PC-9 (cell line): ENCODE data around the gene TMEM185B. TPM values are rescaled to one million over a fixed set of nuclear protein-coding genes. Genes with fewer than 3 reads are reported as not detected.

Experiments
- BruUV-seq: library from RNA; stranded (reverse); fragments of 400-500 nt; replicated peaks from 2 replicates; lab custom pipeline; 2021; lab: Mats Ljungman, UMichigan
- CTCF ChIA-PET: fragments of 300-600 bp; sonication (Branson Sonifier 250); formaldehyde crosslinking; loops from one replicate; lab custom pipeline; 2022; ENCODE audit warnings: antibody characterized with exemption; lab: Charles Lee
- POLR2A ChIA-PET: fragments of 300-600 bp; sonication (Branson Sonifier 250); formaldehyde crosslinking; loops from one replicate; lab custom pipeline; 2022; ENCODE audit warnings: antibody characterized with exemption; ENCODE audit not compliant: unreplicated experiment; lab: Charles Lee
- DNase-seq, 2 experiments: peaks; one replicate each; pipeline versions ENCODE4 v3.0.0 to v3.0.0-alpha.2; 2015 to 2022; ENCODE audit warnings: mixed read lengths in 1 of 2
- H2AFZ ChIP-seq: fragments of 200-600 bp; sonication (generic); 2 replicates; pipeline ENCODE4 v1.8.1; 2017; ENCODE audit warnings: antibody characterized with exemption
- H3F3A ChIP-seq: fragments of 200-600 bp; sonication (generic); 2 replicates; pipeline ENCODE4 v1.8.1; 2017; ENCODE audit warnings: antibody characterized with exemption, mild to moderate bottlenecking, low read depth; ENCODE audit not compliant: insufficient read depth
- H3K27ac ChIP-seq: fragments of 200-600 bp; sonication (generic); 2 replicates; pipeline ENCODE4 v1.6.1; 2016; ENCODE audit warnings: mixed run types
- H3K27me3 ChIP-seq: fragments of 200-600 bp; sonication (generic); 2 replicates; pipeline ENCODE4 v1.6.1; 2016; ENCODE audit warnings: low read depth, mixed run types; ENCODE audit not compliant: insufficient read depth
- H3K36me3 ChIP-seq: fragments of 200-600 bp; sonication (generic); 2 replicates; pipeline ENCODE4 v1.6.1; 2016; ENCODE audit warnings: low read depth, mixed run types
- H3K4me1 ChIP-seq: fragments of 200-600 bp; sonication (generic); replicated peaks from 2 replicates; pipeline ENCODE4 v1.6.1; 2016; ENCODE audit warnings: mixed run types; ENCODE audit not compliant: insufficient read depth
- H3K4me2 ChIP-seq: fragments of 200-600 bp; sonication (generic); 2 replicates; pipeline ENCODE4 v1.6.1; 2017; ENCODE audit warnings: mixed run types
- H3K4me3 ChIP-seq: fragments of 200-600 bp; sonication (generic); 2 replicates; pipeline ENCODE4 v1.6.1; 2016; ENCODE audit warnings: mixed run types
- H3K79me2 ChIP-seq: fragments of 200-600 bp; sonication (generic); 2 replicates; pipeline ENCODE4 v1.6.1; 2017; ENCODE audit warnings: low read depth, mixed run types
- H3K9me2 ChIP-seq: fragments of 200-600 bp; sonication (generic); 2 replicates; pipeline ENCODE4 v1.8.1; 2017; ENCODE audit warnings: mild to moderate bottlenecking; ENCODE audit not compliant: insufficient read depth
- H3K9me3 ChIP-seq: fragments of 200-600 bp; sonication (generic); 2 replicates; pipeline ENCODE4 v1.8.1; 2016; ENCODE audit warnings: low read depth; ENCODE audit not compliant: insufficient read depth
- H4K20me1 ChIP-seq: fragments of 200-600 bp; sonication (generic); 2 replicates; pipeline ENCODE4 v1.8.1; 2017; ENCODE audit not compliant: insufficient read depth
- EZH2 ChIP-seq: fragments of 200-600 bp; sonication (generic); IDR thresholded peaks from 2 replicates; pipeline ENCODE4 v1.8.0; 2017; ENCODE audit warnings: antibody characterized with exemption, low read depth
- intact Hi-C: fragments of 100-400 bp; cut with micrococcal nuclease; formaldehyde crosslinking; loops from one replicate; pipeline ENCODE4 v1.10.0; 2022; ENCODE audit not compliant: unreplicated experiment
- total RNA-seq: library from RNA; stranded (reverse); gene quantifications from 2 replicates; pipeline ENCODE4 v1.2.3, GENCODE V29; 2021
- TF ChIP-seq, protein P1 (sequence below): fragments of 200-600 bp; sonication (generic); conservative IDR thresholded peaks from 2 replicates; pipeline ENCODE4 v1.6.1; 2017; ENCODE audit warnings: mixed run types, antibody characterized with exemption, mild to moderate bottlenecking, moderate library complexity

The TMEM185B gene
- total RNA-seq, 1 experiment from 2014 or later: 30.3 TPM

DNA sequence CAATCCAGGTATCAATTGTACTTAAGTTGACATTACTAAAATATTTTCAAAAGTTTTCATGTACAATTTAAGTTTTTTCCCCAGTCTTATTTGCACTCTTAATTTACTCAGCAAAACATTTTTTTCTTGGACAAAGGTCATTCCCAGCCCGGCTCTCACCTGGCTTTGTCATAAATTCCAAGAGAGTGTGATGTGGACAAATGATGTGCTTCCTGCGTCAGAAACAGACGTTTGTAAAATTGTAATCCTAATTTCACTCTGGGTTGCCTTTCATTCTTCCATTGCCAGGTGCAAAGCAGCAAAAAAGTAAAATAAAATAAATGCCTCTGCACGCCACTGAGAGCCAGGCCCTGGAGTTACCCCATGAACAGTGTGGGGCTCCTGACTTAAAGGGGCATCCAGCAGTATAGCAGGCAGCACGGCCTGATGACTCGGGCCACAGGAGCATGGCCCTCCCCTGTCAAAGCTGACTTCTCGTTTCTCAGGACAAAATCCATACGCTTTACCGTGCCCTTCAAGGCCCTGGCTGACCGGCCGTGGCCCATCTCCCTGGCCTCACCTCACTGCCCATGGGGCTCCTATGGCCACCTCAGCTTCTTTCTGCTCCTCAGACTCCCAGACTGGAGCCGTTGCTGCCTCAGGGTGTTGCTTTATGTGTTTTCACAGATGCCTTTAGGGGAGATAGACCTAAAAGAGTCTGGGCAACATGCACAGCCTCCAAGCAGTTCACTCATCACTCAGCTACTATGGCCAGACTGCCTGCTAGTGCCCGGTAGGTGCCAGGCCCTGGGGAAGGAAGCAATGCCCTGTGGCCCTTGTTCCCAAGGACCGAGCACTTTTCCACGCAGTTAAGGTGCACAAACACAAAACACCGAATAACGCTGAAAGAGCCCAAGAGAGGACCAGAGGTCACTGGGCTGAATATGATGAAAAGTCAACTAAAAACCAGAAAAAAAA, 7.6 kb upstream of the TMEM185B start:
- H3F3A ChIP-seq: peaks cover 11% of the 10 kb centered on the region; the same call in 1 of the 2 replicates
- TF ChIP-seq EZH2: no peak
- TF ChIP-seq, protein P1, sequence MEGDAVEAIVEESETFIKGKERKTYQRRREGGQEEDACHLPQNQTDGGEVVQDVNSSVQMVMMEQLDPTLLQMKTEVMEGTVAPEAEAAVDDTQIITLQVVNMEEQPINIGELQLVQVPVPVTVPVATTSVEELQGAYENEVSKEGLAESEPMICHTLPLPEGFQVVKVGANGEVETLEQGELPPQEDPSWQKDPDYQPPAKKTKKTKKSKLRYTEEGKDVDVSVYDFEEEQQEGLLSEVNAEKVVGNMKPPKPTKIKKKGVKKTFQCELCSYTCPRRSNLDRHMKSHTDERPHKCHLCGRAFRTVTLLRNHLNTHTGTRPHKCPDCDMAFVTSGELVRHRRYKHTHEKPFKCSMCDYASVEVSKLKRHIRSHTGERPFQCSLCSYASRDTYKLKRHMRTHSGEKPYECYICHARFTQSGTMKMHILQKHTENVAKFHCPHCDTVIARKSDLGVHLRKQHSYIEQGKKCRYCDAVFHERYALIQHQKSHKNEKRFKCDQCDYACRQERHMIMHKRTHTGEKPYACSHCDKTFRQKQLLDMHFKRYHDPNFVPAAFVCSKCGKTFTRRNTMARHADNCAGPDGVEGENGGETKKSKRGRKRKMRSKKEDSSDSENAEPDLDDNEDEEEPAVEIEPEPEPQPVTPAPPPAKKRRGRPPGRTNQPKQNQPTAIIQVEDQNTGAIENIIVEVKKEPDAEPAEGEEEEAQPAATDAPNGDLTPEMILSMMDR: no peak
- no TSS peak for BruUV-seq
- H3K9me2 ChIP-seq: no peaks in the 10 kb centered on the region
- H3K9me3 ChIP-seq: no peaks in the 10 kb centered on the region
- no peaks in the 10 kb centered on the region for H3K27me3 ChIP-seq
- ChIA-PET CTCF (no interaction called here), POLR2A (interaction anchor here (0.6 kb wide), 1 partner anchor 15 kb away, joined by 3 read pairs; no protein-coding TSS in a partner anchor)
- peak in 1 of 2 experiments; percentile 60 for DNase-seq
- intact Hi-C loops: loop anchor here (10.0 kb wide), 1 partner anchor 476 kb away; the partner anchor contains the start of gene PTPN4
- H3K4me3 ChIP-seq: no peak overlapping the region
- no peak overlapping the region for H2AFZ ChIP-seq
- peak overlapping the region; percentile 47 for H3K4me2 ChIP-seq
- H3K36me3 ChIP-seq: no peaks in the 10 kb centered on the region
- no peaks in the 10 kb centered on the region for H3K79me2 ChIP-seq
- no peaks in the 10 kb centered on the region for H4K20me1 ChIP-seq
- peak overlapping the region; percentile 25 for H3K27ac ChIP-seq
- peaks cover 24% of the 10 kb centered on the region for H3K4me1 ChIP-seq

DNA sequence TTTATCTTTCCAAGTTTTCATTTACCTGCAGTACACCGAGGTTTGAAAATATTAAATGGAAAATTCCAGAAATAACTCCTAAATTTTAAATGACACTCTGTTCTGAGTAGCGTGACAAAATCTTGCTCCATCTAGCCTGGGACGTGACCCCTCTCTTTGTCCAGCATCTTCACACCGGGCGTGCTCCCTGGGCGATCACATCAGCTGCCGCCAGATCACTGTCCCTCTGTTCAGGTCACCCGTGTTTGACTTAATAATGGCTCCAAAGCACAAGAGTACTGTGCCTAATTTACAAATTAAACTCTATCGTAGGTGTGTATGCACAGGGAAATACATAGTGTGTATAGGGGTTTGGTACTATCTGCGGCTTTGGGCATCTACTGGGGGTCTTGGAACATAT, 6.1 kb upstream of the TMEM185B start:
- Histone ChIP-seq H3K27ac (no peak overlapping the region), H3K79me2 (no peaks in the 10 kb centered on the region), H3K27me3 (no peaks in the 10 kb centered on the region), H4K20me1 (no peaks in the 10 kb centered on the region), H2AFZ (no peak overlapping the region), H3K4me2 (no peak overlapping the region), H3K36me3 (no peaks in the 10 kb centered on the region), H3K4me3 (no peak overlapping the region), H3K9me2 (no peaks in the 10 kb centered on the region), H3F3A (peaks cover 6% of the 10 kb centered on the region; the same call in 1 of the 2 replicates), H3K9me3 (no peaks in the 10 kb centered on the region), H3K4me1 (peaks cover 30% of the 10 kb centered on the region)
- intact Hi-C loops: no loop called here
- BruUV-seq: no TSS peak
- ChIA-PET POLR2A (interaction anchor here (0.6 kb wide), 1 partner anchor 175 kb away, joined by 3 read pairs; no protein-coding TSS in a partner anchor), CTCF (no interaction called here)
- no peak for DNase-seq
- TF ChIP-seq, protein P1: no peak
- no peak for TF ChIP-seq EZH2

DNA sequence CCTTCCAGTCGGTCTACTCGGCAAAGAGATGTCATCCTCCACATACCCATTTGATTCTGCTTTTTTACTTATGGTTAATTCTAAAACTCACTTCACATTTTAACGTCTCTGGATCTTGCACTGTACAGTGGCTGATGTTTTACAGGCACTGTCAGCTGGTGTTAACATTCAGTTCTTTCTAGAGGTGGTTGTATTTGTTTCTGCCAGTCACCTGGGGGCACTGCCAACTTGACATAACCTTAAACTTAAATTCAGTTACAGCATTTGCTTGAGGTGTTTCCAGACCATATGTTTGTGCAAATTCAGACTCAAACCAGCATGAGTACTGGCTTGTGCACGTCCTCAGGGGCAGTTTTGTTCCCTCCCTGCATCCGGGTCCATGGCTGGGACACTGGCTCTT, 5.3 kb upstream of the TMEM185B start:
- DNase-seq: peak in 1 of 2 experiments; percentile 53
- Histone ChIP-seq H3K9me2 (no peaks in the 10 kb centered on the region), H3K4me2 (no peak overlapping the region), H3K4me3 (no peak overlapping the region), H3K4me1 (peaks cover 36% of the 10 kb centered on the region), H3K27ac (no peak overlapping the region), H3K36me3 (no peaks in the 10 kb centered on the region), H4K20me1 (no peaks in the 10 kb centered on the region), H3K27me3 (no peaks in the 10 kb centered on the region), H3K79me2 (peaks cover 4% of the 10 kb centered on the region; the same call in 1 of the 2 replicates), H3K9me3 (no peaks in the 10 kb centered on the region), H2AFZ (no peak overlapping the region), H3F3A (peaks cover 5% of the 10 kb centered on the region; the same call in 1 of the 2 replicates)
- intact Hi-C loops: loop anchor here (1.0 kb wide), 1 partner anchor 85 kb away; no protein-coding TSS in a partner anchor
- CTCF ChIA-PET: no interaction called here
- TF ChIP-seq EZH2: no peak
- TF ChIP-seq, protein P1: no peak; the same call in 1 of the 2 replicates
- BruUV-seq: no TSS peak
- POLR2A ChIA-PET: interaction anchor here (0.6 kb wide), 1 partner anchor 847 kb away, joined by 3 read pairs; no protein-coding TSS in a partner anchor
